Cardiac fibroblast (primary cell): ENCODE data around the gene SSRP1.

Source experiments
- DNase-seq, 2 donors: peaks; one replicate each; pipeline versions ENCODE4 v3.0.0 to v3.0.0-alpha.2; 2010; ENCODE audit warnings: low read depth in 2 of 2
- H3K4me3 ChIP-seq, 2 donors: replicated peaks in 1 of 2; 1 replicate in 1 of 2; 2 replicates in 1 of 2; pipeline ENCODE4 v1.5.1; 2011; ENCODE audit warnings: low read depth in 2 of 2, low read length in 2 of 2, mild to moderate bottlenecking in 2 of 2, moderate library complexity in 1 of 2
- CTCF ChIP-seq: IDR thresholded peaks from one replicate; pipeline ENCODE4 v1.5.1; 2011; ENCODE audit warnings: low read depth, mild to moderate bottlenecking, low read length, inconsistent platforms

Gene SSRP1

GRCh38 chr11:57330029-57330428, 5.7 kb downstream of the SSRP1 start:
- DNase-seq = no peak
- H3K4me3 ChIP-seq = no peak overlapping the region
- no peak for TF ChIP-seq CTCF

GRCh38 chr11:57327721-57328120, 8.0 kb downstream of the SSRP1 start:
- no peak for TF ChIP-seq CTCF
- DNase-seq = no peak

GRCh38 chr11:57325735-57326048, 10.0 kb downstream of the SSRP1 start:
- peak in 1 of 2 donors; percentile 71 for DNase-seq
- no peak for TF ChIP-seq CTCF
- peak overlapping the region; percentile 47 to 91 for H3K4me3 ChIP-seq

More at GRCh38 chr11:57327721-57328120, 8.0 kb downstream of the SSRP1 start:
- no peak overlapping the region for H3K4me3 ChIP-seq

GRCh38 chr11:57324886-57325734, 10.6 kb downstream of the SSRP1 start, which contains the start of gene TNKS1BP1:
Gene TNKS1BP1 (minus strand): TSS chr11:57324952. CDS start chr11:57321885, 3,067 bp downstream.
- DNase-seq = peak; percentile 98
- no peak for TF ChIP-seq CTCF
- peak within 1 kb of the TSS; percentile 86 to 91 for H3K4me3 ChIP-seq

- TF ChIP-seq CTCF = no peak
- H3K4me3 ChIP-seq = peak overlapping the region; percentile 86 to 91
- DNase-seq = peak; percentile 40 to 68
Observed at GRCh38 chr11:57324154-57324885, 11.4 kb downstream of the SSRP1 start.

GRCh38 chr11:57323855-57324153, 11.9 kb downstream of the SSRP1 start:
- H3K4me3 ChIP-seq = peak overlapping the region; percentile 86 to 91
- no peak for TF ChIP-seq CTCF

More at GRCh38 chr11:57323855-57324153, 11.9 kb downstream of the SSRP1 start:
- no peak for DNase-seq
